CD4-positive, alpha-beta memory T cell (primary cell): ENCODE results near the gene PTH1R. TPM values are rescaled to one million over a fixed set of nuclear protein-coding genes. Genes with fewer than 3 reads are reported as not detected.
A peak's percentile ranks its signal among the peaks of the same experiment; 100 is the strongest.

Experiments
- CTCF ChIA-PET: fragments of 350-600 bp; sonication (Branson Sonifier 250); formaldehyde crosslinking; loops from one replicate; lab custom pipeline; 2021; ENCODE audit warnings: inconsistent platforms; ENCODE audit not compliant: partially characterized antibody; lab: Charles Lee
- POLR2A ChIA-PET: fragments of 350-600 bp; sonication (Branson Sonifier 250); formaldehyde crosslinking; loops from one replicate; lab custom pipeline; 2021; ENCODE audit not compliant: partially characterized antibody; lab: Charles Lee
- DNase-seq, 5 donors: peaks; one replicate each; pipeline versions ENCODE4 v3.0.0 to v3.0.0-alpha.2; 2020 to 2022; ENCODE audit warnings: mixed read lengths in 1 of 5
- H3K27ac ChIP-seq: one replicate; pipeline ENCODE4 v1.7.0; 2013; ENCODE audit warnings: low read depth, low read length
- H3K27me3 ChIP-seq: 2 replicates; pipeline ENCODE4 v1.7.0; 2013; ENCODE audit warnings: mild to moderate bottlenecking, low read length, moderate library complexity; ENCODE audit not compliant: insufficient read depth
- H3K36me3 ChIP-seq: 2 replicates; pipeline ENCODE4 v1.7.0; 2013; ENCODE audit warnings: mild to moderate bottlenecking, low read length, moderate library complexity; ENCODE audit not compliant: insufficient read depth
- H3K4me1 ChIP-seq: 2 replicates; pipeline ENCODE4 v1.7.0; 2013; ENCODE audit warnings: mild to moderate bottlenecking, low read length, moderate library complexity; ENCODE audit not compliant: insufficient read depth
- H3K4me3 ChIP-seq, 2 donors: one replicate each; pipeline ENCODE4 v1.7.0; 2013; ENCODE audit warnings: low read length in 2 of 2, mild to moderate bottlenecking in 1 of 2
- H3K9me3 ChIP-seq, 2 donors: one replicate each; pipeline ENCODE4 v1.7.0; 2013; ENCODE audit warnings: low read length in 2 of 2, control low read depth in 1 of 2; ENCODE audit not compliant: control insufficient read depth in 1 of 2
- H3K27ac Mint-ChIP-seq, 7 donors: one replicate each; pipeline ENCODE4 v1.8.0; 2020 to 2021; ENCODE audit warnings: mixed read lengths in 7 of 7, mild to moderate bottlenecking in 6 of 7, inconsistent platforms in 3 of 7, moderate library complexity in 3 of 7
- H3K27me3 Mint-ChIP-seq, 2 donors: one replicate each; pipeline ENCODE4 v1.8.0; 2020 to 2021; ENCODE audit warnings: mixed read lengths in 2 of 2
- H3K36me3 Mint-ChIP-seq, 2 donors: one replicate each; pipeline ENCODE4 v1.8.0; 2020 to 2021; ENCODE audit warnings: mixed read lengths in 2 of 2, inconsistent platforms in 1 of 2, mild to moderate bottlenecking in 1 of 2
- H3K4me1 Mint-ChIP-seq, 4 donors: one replicate each; pipeline ENCODE4 v1.8.0; 2020 to 2021; ENCODE audit warnings: mixed read lengths in 4 of 4, mild to moderate bottlenecking in 1 of 4
- H3K4me3 Mint-ChIP-seq, 8 donors: one replicate each; pipeline ENCODE4 v1.8.0; 2020 to 2021; ENCODE audit warnings: mixed read lengths in 8 of 8, mild to moderate bottlenecking in 7 of 8, moderate library complexity in 6 of 8, inconsistent platforms in 3 of 8
- H3K9me3 Mint-ChIP-seq, 8 donors: one replicate each; pipeline ENCODE4 v1.8.0; 2020 to 2021; ENCODE audit warnings: mixed read lengths in 8 of 8, mild to moderate bottlenecking in 5 of 8, inconsistent platforms in 3 of 8, moderate library complexity in 1 of 8
- intact Hi-C: fragments of 100-400 bp; cut with micrococcal nuclease; formaldehyde crosslinking; loops from one replicate; pipeline ENCODE4 v1.15.1; 2023
- polyA plus RNA-seq, 2 donors: library from polyadenylated mRNA; unstranded; fragments of 300-500 nt; fragmentation: Illumina TruSeq; gene quantifications; one replicate each; pipeline ENCODE4 v1.2.3, GENCODE V29; 2021
- total RNA-seq, 2 experiments: library from RNA; stranded (reverse); gene quantifications; one replicate each; pipeline ENCODE4 v1.2.3, GENCODE V29; 2021

Gene PTH1R
- total RNA-seq = not detected
- not detected for polyA plus RNA-seq

DNA sequence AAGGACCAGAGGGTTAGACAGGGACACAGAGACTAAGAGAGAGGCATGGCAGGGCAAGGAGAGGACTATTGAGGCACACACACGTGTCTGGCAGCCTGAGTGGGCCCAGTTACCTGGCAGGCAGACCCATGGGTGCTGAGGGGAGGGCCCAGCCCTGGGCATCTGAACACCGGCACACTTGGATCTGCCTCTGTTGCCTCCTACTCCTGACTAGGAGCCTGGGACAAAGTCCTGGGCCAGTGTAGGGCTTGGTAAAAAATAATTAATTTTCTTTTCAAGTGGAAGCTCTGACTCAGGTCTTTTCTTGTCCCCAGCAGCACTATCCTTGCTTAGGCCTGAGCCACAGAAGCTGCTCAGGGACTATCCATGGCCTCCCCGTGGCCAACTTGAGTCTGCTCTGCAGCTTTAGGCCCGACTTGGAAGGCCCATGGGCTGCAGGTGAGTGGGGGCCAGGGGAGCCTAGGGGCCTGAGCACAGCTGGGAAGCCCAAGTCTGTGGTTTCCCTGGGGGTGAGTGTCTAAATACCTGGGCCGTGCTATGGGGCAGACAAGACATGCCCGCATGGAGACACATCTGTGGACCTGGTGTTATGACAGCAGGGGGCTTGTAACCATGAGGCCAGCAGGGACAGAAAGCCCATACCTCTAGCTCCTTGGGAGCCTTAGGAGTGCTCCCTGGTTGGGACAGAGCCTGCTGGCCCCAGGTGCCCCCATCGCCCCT, at the start of gene PTH1R:
Gene PTH1R, plus strand, starts transcription at position 316 of the 720 bp plus-strand sequence. CDS start 5,839 bp downstream, outside the sequence.
- H3K27me3 Mint-ChIP-seq = peaks cover 15 to 24% of the 10 kb centered on the region in 2 donors
- peaks cover 0 to 3% of the 10 kb centered on the region in 2 donors for H3K36me3 Mint-ChIP-seq
- no peak within 1 kb of the TSS for H3K4me3 Mint-ChIP-seq
- H3K4me1 Mint-ChIP-seq = peaks cover 0 to 12% (median 4%) of the 10 kb centered on the region in 4 donors
- DNase-seq = no peak
- H3K27ac Mint-ChIP-seq = no peak within 1 kb of the TSS
- ChIA-PET CTCF (interaction anchor here (1.5 to 1.6 kb wide), 2 partner anchors 11 to 18 kb away, joined by 4 to 6 read pairs; no protein-coding TSS in a partner anchor), POLR2A (no interaction called here)
- intact Hi-C loops = no loop called here
- no peaks in the 10 kb centered on the region for H3K36me3 ChIP-seq
- peaks cover 7% of the 10 kb centered on the region for H3K4me1 ChIP-seq
- H3K27ac ChIP-seq = no peak within 1 kb of the TSS
- peaks cover 15% of the 10 kb centered on the region for H3K27me3 ChIP-seq
- H3K9me3 ChIP-seq = no peaks in the 10 kb centered on the region
- peaks cover 0 to 1% (median 0%) of the 10 kb centered on the region in 8 donors for H3K9me3 Mint-ChIP-seq
- H3K4me3 ChIP-seq = no peak within 1 kb of the TSS

DNA sequence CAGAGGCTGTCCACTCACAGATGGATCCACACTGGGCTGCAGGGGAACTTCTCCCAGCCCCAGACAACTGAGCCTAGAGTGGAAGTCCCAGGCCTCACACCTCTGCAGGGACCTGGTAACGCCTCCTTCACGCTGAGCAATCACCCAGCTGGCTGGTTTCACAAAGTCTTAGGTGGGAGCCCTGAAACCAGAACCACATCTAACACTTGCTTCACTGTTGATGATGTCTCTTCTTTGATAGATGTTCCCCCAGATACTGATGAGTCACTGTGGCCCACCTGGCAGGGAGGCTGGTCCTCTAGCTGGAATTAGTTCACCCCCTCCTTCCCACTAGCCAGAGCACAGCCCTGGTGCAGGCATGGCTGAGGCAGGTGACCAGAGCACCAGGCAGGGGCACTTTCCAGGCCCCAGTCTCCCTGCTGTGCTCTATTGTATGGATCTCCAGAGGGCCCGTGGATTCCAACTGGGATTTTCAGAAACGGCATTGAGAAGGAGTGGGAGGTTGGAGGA, 47.8 kb upstream of the PTH1R start:
- peaks cover 4 to 5% of the 10 kb centered on the region in 2 donors for H3K27me3 Mint-ChIP-seq

DNA sequence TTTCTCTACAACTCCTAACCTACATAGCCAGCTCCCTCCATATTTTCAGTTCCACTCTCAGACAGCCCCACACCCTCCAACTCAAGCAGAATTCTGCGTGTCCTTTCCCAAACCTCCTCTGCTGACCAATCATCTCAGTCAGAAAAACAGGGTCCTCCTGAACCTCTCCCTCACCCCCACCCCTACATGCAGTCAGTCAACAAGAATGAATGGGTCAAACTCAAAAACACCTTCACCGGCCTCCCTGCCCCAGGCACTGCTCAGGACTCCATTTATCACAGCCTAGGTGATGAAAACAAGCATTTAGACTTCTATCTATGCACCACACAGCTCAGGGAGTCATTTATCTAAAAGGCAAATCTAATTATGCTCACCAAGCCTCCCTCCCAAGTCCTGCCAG, 46.7 kb upstream of the PTH1R start:
- DNase-seq = no peak
- intact Hi-C loops = no loop called here
- Histone ChIP-seq H3K27ac (no peak overlapping the region), H3K4me3 (no peak overlapping the region), H3K4me1 (no peaks in the 10 kb centered on the region), H3K9me3 (no peaks in the 10 kb centered on the region), H3K36me3 (no peaks in the 10 kb centered on the region), H3K27me3 (no peaks in the 10 kb centered on the region)
- H3K9me3 Mint-ChIP-seq = peaks cover 0 to 3% (median 0%) of the 10 kb centered on the region in 8 donors
- no peak overlapping the region for H3K4me3 Mint-ChIP-seq
- H3K27ac Mint-ChIP-seq = no peak overlapping the region
- H3K27me3 Mint-ChIP-seq = peaks cover 4 to 5% of the 10 kb centered on the region in 2 donors
- ChIA-PET POLR2A (no interaction called here), CTCF (interaction anchor here (0.5 kb wide), 1 partner anchor 1166 kb away, joined by 4 read pairs; no protein-coding TSS in a partner anchor)
- no peaks in the 10 kb centered on the region for H3K4me1 Mint-ChIP-seq
- no peaks in the 10 kb centered on the region for H3K36me3 Mint-ChIP-seq

More for the DNA sequence above, 47.8 kb upstream of the PTH1R start:
- H3K4me3 ChIP-seq = no peak overlapping the region
- H3K27me3 ChIP-seq = no peaks in the 10 kb centered on the region
- intact Hi-C loops = no loop called here
- Mint-ChIP-seq H3K9me3 (no peaks in the 10 kb centered on the region), H3K27ac (peak overlapping the region in 1 of 7 donors; percentile 39), H3K36me3 (no peaks in the 10 kb centered on the region), H3K4me3 (no peak overlapping the region), H3K4me1 (no peaks in the 10 kb centered on the region)
- no peaks in the 10 kb centered on the region for H3K36me3 ChIP-seq
- ChIA-PET POLR2A (no interaction called here), CTCF (no interaction called here)
- H3K27ac ChIP-seq = no peak overlapping the region
- no peak for DNase-seq
- H3K4me1 ChIP-seq = no peaks in the 10 kb centered on the region
- H3K9me3 ChIP-seq = no peaks in the 10 kb centered on the region

DNA sequence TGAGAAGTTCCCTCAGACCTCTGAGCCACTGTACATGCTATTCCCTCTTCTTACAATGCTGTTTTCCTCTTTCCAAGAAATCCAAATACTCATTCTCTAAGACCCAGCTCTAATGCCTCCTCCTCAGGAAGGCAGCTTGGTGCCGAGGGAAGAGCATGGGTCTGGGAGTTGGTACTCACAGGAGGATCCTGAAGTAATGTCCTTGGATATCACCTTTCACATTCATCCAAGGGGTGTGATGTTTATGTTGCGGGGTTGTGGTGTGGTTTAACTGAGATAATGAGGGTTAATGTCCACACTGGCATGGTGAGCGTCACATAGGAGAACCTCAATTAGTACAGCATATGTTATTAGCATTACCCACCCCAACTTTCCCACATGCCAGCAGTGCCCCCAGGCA, 46.2 kb upstream of the PTH1R start:
- H3K4me3 ChIP-seq = no peak overlapping the region
- Mint-ChIP-seq H3K27me3 (peaks cover 4 to 5% of the 10 kb centered on the region in 2 donors), H3K4me3 (no peak overlapping the region), H3K4me1 (no peaks in the 10 kb centered on the region), H3K9me3 (peaks cover 0 to 3% (median 0%) of the 10 kb centered on the region in 8 donors), H3K27ac (no peak overlapping the region), H3K36me3 (no peaks in the 10 kb centered on the region)
- no peaks in the 10 kb centered on the region for H3K36me3 ChIP-seq
- no peak overlapping the region for H3K27ac ChIP-seq
- CTCF ChIA-PET = interaction anchor here (0.5 kb wide), 1 partner anchor 1166 kb away, joined by 4 read pairs; no protein-coding TSS in a partner anchor
- H3K9me3 ChIP-seq = no peaks in the 10 kb centered on the region
- intact Hi-C loops = no loop called here
- no peaks in the 10 kb centered on the region for H3K27me3 ChIP-seq
- POLR2A ChIA-PET = no interaction called here
- DNase-seq = no peak
- no peaks in the 10 kb centered on the region for H3K4me1 ChIP-seq

DNA sequence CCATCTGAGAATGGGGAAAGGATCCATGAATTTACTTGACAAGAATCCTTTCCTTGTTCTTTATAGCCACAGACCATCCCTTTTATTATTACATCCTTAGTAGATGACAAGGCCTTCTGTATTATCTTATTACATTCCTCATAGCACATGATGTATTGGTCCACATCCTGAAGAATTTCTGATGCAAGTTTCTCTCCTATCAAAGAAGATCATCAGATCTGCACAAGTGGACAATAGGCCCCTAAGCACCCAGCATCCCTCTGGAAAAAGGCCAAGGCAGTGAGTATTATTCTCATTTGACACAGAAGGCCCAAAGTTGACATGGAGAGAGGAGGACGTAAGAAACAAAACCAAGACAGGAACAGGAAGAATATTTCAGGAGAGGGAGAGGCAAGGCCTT, 45.7 kb upstream of the PTH1R start:
- ChIA-PET CTCF (no interaction called here), POLR2A (no interaction called here)
- Mint-ChIP-seq H3K9me3 (peaks cover 0 to 6% (median 0%) of the 10 kb centered on the region in 8 donors), H3K36me3 (no peaks in the 10 kb centered on the region), H3K4me1 (no peaks in the 10 kb centered on the region), H3K4me3 (no peak overlapping the region), H3K27ac (no peak overlapping the region), H3K27me3 (peaks cover 1 to 2% of the 10 kb centered on the region in 2 donors)
- intact Hi-C loops = no loop called here
- Histone ChIP-seq H3K9me3 (no peaks in the 10 kb centered on the region), H3K4me3 (no peak overlapping the region), H3K27ac (no peak overlapping the region), H3K27me3 (no peaks in the 10 kb centered on the region), H3K4me1 (no peaks in the 10 kb centered on the region), H3K36me3 (no peaks in the 10 kb centered on the region)
- DNase-seq = no peak

DNA sequence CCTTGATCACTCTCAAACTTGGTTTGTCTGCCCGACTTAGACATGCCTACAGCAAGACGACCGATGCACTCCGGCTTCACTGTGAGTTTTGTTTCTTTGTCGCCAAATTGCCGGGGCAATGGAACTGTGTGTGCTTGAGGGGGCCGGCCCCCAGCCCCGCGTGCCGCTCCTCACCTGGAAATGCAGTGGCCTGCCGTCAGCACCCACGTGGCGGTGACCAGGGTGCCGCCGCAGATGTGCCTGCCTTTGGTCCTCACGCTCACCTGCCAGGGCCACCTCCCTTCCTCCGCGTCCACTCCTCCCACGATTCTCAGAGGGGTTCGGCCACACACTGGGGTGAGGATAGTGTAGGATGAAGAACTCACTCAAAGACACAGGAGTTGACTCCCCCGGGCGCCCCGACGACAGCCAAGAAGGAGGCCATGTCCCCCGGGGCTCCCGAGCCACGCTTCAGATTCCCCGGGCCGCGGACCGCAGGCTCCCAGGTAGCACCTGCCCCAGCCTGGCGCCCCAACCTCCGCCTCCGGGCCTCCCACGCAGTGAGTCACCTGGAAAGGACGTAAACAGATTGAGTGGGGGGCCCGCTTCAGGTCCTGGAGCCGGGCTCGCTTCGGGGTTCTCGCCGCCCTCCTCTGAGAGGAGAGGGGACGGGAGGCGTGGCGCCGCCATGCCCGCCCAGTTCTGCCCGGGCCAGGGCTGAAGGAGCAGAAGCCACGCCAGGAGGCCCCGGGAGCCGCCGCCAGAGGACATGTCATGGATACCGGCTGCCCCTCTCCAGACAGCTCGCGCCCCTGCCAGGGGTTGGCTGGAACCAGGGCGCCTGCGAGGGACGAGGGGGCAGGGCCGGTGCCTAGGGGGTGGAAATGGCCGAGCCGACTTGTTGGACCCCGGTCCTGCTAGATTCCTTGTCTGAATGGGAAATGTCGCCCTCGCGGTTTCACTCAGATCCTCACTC, 43.9 kb upstream of the PTH1R start:
- Histone ChIP-seq H3K4me1 (no peaks in the 10 kb centered on the region), H3K27me3 (no peaks in the 10 kb centered on the region), H3K4me3 (no peak overlapping the region), H3K9me3 (no peaks in the 10 kb centered on the region), H3K27ac (no peak overlapping the region), H3K36me3 (no peaks in the 10 kb centered on the region)
- intact Hi-C loops = no loop called here
- DNase-seq = no peak
- POLR2A ChIA-PET = no interaction called here
- peak overlapping the region in 1 of 7 donors; percentile 26 for H3K27ac Mint-ChIP-seq
- H3K36me3 Mint-ChIP-seq = peaks cover 7 to 9% of the 10 kb centered on the region in 2 donors
- CTCF ChIA-PET = interaction anchor here (1.3 kb wide), 1 partner anchor 12 kb away, joined by 4 read pairs; no protein-coding TSS in a partner anchor
- H3K4me1 Mint-ChIP-seq = no peaks in the 10 kb centered on the region
- H3K27me3 Mint-ChIP-seq = peaks cover 1 to 2% of the 10 kb centered on the region in 2 donors
- H3K4me3 Mint-ChIP-seq = no peak overlapping the region
- H3K9me3 Mint-ChIP-seq = peaks cover 4 to 23% (median 15%) of the 10 kb centered on the region in 8 donors
